Stimulated activated CD8-positive, alpha-beta memory T cell treated with anti-CD3 and anti-CD28 coated beads, Interleukin-7, amount 100 ng/mL, for 1 hour (primary cell): ENCODE measurements around the gene ABCG4.
"Not testable (repeated sequence)": the region's sequence is repeated elsewhere in the genome, so short reads cannot be mapped to it uniquely, and the experiment has no call there.

ENCODE experiments used
- DNase-seq, 2 donors: peaks; one replicate each; pipeline ENCODE4 v3.0.0-alpha.2; 2020; ENCODE audit warnings: low read depth in 2 of 2

The ABCG4 gene

DNA sequence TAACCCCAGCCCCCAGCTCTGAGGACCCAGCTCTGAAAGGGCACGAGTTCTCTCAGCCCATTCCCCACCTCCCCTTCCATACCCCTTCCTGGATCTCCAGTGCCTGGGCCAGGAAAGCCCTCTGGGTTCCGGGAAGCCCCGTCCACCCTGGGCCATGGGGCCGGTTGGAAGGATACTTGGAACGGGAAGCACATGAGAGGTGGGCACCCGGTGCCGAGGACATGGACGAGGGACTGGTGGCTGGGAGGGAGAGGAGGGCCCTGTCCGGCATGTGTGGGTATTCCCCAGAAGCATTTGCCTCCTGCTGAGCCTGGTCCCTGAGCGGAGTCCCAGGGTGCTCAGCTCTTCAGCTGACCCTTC, 32.6 kb upstream of the ABCG4 start:
- no peak for DNase-seq

DNA sequence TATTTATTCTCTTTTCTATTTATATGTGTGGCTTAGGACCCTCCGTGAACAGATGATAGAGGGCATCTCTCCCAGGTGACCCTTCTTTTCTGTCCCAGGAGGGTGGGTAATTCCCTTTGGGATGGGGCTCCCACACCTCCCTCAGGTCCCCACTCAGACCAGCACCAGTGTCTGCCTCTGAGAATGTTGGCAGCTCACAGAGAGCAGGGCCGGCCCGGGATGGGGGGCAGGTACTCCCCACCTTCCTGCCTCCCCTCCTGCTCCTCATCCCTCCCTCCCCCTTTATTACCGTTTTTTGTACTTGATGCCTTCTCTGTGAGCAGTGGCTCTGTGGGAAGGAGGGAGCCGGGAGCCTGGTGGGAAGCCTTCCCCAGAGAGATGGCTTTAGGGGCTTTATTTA, 32.3 kb upstream of the ABCG4 start:
- no peak for DNase-seq

DNA sequence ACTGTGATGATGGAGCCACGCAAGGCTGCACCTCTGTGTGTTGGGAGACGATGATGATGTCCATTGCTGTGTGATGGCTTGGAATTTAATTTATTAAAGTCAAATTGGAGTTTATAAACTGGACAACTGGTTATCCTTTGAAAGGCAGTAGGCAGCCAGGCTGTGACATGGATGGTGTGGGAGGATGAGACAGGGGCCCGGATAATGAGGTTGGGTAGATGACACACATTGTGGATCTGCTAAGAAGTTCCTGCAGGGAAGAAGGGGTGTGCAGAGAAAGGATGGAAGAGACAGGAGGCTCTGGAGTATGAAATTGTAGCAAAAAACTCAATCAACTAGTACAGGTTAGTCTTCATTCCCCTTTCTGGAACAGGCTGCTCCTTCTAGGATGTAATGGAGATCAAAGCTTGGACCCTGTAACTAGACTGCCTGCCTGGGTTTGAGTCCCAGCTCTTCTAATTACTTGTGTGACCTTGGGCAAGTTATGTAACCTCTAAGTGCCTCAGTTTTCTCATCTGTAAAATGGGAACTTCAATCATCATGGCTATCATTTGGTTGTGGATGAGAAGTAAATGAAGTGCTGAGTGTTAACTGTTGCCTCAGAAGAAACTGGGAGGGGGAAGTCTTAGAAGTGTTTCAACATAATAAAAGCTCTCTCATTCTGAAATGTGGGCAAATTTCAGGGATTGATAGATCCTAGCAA, 31.7 kb upstream of the ABCG4 start:
- no peak for DNase-seq

DNA sequence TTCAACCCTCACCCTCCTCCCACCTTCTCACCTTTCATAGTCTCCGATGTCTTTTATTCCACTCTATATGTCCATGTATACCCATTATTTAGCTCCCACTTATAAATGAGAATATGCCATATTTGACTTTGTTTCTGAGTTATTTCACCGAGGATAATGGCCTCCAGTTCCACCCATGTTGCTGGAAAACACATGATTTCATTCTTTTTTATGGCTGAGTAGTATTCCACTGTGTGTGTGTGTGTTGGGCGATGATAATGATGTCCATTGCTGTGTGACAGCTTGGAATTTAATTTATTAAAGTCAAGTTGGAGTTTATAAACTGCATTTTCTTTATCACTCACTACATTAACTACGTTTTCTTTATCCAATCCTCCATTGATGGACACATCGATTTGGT, 30.6 kb upstream of the ABCG4 start:
- DNase-seq: no peak

DNA sequence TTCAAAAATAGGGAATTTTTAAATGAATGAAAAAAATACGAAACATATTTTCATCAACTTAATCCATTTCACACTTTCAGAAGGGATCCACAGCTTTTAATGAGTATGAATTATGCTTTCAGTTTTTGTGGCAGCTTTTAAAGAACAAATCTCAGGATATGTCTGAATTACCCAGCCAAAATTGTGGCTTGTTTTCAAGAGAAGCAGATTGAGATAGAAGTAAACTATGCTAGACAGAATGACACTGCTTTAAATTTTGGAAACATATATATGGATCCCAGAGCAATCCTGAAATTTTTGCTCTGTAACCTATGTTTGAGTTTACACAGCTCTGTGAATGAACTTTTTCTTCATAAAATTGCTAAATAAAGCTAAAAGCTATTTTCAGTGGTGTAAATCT, 29.9 kb upstream of the ABCG4 start:
- no peak for DNase-seq

DNA sequence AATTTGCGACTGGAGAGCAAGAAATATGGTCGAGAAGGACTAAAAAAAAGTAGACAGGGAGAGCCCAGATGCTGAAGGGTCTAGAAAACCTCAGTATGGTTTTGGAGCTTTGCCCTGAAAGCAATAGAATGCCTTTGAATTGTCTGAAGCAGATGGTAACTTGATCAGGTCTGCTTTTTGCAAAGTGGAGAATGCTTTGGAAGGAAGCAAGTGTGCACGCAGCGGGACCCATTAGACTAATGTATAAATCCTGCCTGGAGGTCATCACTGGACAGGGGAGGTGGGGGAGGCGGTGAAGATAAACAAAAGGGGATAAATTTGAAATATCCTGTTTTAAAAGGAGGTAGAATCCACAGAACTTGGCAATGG, 28.2 kb upstream of the ABCG4 start:
- no peak for DNase-seq

DNA sequence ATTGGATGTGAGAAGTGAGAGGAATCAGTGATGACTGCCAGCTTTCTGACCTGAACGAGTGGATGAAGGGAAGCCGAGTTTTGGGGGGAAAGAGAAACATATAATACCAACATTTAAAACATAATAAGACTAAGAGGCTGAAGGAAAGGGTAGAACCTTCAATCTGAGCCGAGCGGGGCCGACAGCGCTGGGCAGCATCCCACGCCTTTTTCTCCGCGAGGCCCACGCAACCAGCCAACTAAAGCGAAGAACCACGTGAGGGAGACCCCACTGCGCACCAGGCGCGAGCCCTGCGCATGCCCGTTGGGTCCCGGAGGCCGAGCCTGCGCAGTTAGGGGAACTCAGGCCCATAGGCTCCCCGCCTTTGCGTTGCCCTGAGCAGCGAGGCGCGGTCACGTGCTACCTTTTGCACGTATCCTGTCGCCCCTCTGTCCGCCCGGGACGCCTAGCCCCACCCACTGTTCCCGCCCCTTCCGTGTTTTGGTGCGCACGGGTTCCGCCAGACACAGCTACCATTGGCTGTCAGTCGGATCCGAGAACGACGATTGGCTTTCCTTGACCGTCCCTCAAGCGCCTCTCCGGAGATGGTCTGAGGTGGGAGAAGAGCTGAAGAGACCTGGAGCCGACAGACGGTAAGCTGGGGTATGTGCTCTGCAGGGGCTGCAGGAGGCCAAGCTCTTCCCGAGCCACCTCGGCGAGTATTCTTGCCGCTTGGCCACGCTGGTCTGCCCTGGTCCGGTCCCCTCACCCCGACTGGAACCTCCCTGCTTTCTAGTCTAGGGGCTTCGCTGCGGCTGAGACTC, 27.6 kb upstream of the ABCG4 start, which contains the start of gene HINFP:
Gene HINFP (plus strand): TSS at position 573 of the 803 bp plus-strand sequence. CDS start 5,365 bp downstream, outside the sequence.
- peak; percentile 99 to 100 for DNase-seq

DNA sequence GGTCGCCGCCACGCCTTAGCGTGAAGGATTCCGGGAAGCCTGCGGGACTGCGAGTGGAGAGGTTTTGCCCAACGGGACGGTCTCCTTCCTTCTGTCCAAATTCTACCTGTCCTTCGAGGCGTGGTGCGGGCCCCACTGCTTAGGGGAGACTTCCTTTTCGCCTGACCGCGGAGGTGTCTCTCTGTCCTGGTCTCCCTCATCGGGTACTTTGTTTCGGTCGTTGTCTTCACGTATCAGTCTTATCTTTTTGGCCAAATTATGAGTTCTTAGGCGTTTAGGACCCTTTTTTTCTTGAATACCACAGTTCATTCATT, 27.1 kb upstream of the ABCG4 start:
- no peak for DNase-seq

DNA sequence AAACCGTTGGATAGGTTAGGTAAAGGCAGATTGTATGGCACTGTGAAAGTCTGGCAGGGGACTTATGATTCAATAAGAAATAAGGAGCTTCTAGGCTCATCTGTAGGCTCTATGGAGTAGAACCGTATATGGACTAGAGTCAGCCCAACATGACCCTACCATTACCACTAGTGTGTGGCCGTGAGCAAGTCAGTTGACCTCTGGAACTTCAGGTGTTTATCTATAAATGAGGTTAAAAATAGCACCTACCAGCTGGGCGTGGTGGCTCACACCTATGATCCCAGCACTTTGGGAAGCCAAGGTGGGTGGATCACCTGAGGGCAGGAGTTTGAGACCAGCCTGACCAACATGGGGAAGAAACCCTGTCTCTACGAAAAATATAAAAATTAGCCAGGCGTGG, 23.0 kb upstream of the ABCG4 start:
- DNase-seq: no peak

DNA sequence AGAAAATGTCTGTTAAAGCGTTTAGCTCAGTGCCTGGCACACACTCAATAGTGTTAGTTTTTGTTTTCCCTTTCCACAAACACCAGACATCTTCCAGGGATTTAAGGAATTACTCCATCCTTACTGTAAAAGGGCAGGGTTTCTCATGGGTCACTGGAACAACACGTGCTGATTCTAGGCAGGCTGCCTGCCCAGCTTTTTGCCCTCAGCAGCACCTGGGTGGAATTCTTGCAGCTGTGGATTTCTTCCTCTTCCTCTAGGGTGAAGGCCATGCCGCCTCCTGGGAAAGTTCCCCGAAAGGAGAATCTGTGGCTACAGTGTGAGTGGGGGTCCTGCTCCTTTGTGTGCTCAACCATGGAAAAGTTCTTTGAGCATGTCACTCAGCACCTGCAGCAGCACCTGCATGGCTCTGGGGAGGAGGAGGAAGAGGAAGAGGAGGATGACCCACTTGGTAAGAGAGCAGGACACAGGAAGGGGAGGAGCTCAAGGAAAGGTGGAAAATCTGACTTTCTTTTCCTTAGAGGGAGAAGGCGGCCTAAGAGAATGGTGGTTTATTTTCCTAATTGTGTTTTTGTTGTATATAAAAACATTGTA, 22.1 kb upstream of the ABCG4 start:
- DNase-seq: no peak

DNA sequence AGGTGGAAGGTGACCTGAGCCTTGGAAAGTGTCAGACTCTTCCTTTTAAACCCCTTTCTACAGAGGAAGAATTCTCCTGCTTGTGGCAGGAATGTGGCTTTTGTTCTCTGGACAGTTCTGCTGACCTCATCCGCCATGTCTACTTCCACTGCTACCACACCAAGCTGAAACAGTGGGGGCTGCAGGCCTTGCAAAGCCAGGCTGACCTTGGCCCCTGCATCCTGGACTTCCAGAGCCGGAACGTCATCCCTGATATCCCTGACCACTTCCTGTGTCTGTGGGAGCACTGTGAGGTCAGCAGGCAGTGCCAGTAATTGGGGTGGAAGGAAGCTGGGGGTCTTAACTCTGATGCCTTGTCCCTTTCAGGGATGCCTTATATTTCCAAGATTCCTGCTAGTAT, 18.2 kb upstream of the ABCG4 start:
- no peak for DNase-seq

DNA sequence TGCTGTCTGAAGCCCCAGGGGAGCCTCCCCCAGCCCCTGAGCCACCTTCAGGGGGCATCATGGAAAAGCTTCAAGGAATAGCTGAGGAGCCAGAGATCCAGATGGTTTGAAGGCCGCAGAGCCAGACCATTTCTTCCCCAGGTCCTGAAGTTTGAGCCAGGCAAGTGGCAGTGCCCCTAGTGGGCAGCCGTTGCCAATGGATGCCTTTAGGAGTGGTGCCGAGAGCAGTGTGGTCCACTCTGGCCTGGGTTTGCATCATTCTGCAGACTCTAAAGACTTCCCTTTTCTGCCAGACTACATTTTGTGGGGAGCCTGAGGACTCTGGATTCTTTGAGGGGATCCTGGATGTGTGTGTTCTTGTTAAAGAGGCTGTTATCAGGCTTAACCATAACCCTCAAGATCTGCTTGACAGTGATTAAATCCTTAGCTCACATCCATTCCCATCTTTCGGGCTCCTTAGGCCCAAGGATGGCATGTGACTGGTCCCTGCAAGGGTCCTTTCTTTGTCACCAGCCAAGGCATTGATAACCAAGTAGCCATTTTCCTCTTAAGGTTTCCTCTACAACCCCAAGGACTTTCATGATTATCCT, 14.4 kb upstream of the ABCG4 start:
- no peak for DNase-seq

DNA sequence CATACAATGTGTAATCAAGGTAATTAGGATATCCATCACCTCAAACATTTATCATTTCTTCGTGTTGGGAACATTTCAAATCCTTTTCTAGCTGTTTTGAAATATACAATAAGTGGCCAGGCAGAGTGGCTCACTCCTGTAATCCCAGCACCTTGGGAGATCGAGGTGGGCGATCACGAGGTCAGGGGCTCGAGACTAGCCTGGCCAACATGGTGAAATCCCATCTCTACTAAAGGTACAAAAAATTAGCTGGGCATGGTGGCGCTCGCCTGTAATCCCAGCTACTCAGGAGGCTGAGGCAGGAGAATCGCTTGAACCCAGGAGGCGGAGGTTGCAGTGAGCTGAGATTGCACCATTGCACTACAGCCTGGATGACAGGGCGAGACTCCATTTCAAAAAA, 9.6 kb upstream of the ABCG4 start:
- DNase-seq: not testable (repeated sequence)

DNA sequence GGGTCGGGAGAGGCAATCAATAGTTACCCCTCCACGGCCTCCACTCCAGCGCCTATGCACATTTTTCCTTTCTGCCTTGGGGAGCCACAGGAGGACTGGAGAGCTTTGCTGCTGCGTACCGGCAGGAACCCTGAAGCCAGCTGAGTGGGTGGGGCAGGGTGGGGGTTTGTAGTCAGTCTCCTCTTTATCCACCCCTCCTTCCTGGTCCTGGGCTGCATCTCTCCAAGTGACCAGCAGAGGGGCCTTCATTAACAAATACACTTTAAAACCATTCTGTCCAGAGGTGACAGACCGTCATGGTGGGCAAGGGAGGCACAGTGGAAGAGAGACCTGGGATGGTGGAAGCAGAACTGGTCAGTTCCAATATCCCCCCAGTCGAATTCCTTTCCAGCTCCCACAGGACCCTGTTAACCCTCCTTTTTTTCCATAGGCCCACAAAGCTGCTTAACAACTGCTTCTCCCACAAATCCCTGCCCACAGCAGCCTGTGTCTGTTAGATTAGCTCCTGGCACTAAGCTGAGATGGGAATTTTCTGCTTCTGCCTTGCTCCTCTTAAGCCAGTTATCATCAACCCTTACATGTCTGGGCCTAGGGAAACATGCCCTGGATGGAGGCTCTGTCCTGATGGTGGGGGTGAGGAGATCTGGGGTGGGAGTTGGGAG, 3.9 kb upstream of the ABCG4 start:
- DNase-seq: no peak

DNA sequence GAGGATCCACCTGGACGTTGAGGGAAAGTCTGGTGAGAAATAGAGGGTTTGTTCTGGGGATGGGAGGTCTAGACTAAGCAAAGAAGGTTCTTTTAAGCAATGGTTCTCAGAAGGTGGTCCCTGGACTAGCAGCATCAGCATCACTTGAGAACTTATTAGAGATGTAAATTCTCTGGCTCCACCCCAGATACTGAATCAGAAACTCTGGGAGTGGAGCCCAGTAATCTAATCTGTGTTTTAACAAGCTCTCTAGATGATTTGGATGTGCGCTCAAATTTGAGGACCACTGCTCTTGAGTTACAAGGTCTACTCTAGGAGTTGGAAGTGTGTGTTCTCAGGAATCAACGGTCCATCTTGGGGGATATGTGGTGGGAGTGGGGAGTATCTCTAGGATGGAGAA, 3.3 kb upstream of the ABCG4 start:
- DNase-seq: no peak

DNA sequence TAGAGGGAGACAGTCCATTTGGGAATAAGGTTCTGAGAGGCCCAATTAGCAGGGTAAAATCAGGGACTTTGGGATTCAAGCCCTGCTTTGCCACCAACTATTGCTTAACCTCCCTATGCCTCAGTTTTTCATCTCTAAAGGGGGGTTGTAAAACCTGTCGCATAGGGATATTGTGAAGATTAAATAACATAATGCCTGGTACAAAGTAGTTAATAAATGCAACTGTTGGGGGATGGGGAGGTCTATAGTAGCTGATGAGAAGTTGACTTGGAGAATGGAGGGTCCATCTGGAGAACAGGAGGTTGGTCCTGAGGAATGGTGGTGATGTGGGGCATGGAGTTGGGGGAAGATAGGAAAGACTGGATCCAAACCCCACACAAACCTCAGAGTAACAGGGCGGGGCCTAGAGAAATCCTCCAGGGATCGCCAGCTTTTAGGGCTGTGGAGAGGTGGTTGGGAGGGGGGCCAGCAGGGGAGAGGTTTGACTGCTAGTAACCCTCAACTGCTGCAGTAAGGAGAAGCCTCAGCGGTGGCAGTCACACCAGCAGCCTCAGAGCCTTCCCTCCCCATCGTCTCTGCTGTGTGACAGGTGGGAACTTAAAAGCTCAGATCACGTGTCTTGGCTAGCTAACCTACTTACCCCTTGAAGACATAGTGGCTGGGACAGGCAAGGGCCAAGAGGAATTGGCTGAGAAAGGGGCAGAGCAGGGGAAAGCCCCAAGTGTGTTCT, 1.1 kb upstream of the ABCG4 start:
- no peak for DNase-seq

DNA sequence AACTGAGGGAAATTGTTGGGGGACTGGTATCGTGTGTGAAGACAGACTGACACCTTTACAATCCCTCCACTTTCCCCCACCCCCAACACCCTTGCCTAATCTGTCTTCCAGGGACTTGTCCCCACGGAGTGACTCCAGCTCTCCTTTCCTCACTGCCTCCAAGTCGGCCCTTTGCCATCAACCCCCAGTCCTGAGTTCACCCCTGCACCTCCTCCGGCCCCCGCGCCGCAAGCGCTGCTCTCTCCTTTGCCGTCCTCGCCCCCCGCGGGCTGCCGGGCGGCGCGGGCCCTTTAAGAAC, 183 bp upstream of the ABCG4 start:
- no peak for DNase-seq

DNA sequence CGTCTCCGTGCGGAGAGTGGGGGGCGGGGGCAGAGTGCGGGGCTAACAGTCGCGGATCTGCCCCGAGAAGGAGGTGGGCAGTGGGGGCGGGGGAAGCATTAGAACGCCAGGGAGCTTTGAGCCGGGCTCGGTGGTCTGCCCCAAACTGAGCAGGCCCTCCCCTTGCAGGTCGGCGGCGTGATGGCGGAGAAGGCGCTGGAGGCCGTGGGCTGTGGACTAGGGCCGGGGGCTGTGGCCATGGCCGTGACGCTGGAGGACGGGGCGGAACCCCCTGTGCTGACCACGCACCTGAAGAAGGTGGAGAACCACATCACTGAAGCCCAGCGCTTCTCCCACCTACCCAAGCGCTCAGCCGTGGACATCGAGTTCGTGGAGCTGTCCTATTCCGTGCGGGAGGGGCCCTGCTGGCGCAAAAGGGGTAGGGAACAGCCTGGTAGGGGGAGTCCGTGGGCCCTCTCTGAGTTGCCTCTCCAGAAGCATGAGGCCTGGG, 979 bp downstream of the ABCG4 start:
- DNase-seq: no peak

DNA sequence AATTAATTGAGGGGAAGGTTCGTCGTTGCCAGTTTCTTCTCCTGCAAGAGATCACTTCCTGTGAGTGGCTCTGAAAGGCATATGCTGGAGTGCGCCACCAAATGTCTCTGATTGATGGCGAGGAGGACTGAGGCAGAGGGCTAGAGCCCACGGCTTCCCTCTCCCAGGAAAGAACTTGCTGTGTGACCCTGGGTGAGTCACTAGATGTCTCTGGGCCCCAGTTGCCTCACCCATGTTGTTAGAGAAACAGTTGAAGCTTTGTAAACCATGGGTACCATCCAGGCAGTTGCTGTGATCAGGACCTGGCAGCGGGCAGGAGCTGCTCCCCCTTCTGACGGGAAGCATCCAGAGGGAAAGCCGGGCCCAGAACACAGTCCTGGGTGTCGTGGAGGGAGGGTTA, 3.2 kb downstream of the ABCG4 start:
- no peak for DNase-seq

DNA sequence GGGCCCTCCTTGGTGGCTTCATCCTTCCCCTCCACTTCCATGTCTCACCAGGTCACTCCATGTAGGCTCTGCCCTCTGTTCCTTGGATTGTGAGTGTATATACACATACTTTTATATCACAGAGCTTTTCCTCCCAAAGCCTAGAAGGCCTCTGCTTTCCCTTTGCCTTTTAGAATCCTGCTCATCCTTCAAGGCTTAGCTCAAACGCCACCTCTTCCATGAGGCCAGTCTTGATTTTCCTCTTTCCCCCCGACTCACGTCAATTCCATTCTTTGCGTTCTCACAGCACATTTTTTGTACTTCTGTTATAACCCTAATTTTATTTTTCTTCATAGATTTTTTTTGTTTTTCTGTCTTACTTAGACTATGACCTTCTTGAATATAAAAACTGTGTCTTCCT, 3.8 kb downstream of the ABCG4 start:
- no peak for DNase-seq

DNA sequence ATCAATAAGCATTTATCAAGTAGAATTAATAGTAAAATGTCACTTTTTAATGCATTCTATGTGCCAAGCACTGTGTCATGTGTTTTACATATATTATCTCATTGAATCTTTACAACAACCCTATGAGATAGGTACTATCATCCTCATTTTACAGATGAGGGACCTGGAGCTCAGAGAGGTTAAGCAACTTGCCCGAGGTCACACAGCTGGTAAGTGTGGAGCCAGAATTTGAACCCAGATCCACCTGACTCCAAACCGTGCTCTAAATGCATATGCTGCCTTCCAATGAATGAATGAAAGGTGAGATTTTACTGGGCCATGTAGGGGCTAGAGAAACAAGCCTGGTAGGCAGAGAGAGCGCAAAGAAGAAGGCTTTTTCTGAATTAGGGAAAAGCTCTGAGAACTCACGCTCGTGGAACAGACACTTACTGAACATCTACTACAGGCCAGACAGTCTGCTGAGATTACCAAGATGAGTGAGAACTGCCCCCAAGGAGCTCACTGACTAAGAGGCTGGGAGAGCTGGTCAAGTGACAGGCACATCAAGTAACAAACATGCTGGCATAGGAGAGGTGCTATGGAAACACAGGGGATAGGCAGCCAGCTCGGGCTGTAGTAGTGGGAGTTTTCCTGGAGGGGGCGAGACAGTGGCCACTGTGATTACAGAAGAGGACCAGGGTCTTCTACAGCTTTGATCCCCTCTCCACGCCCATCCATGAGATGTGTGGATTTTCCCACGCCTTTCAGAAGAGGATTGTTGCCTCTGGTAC, 4.4 kb downstream of the ABCG4 start:
- no peak for DNase-seq
